SW480 (cell line): ENCODE measurements around the gene CCDC191.

Source experiments
- DNase-seq: peaks from one replicate; pipeline ENCODE4 v3.0.0-alpha.2; 2016; ENCODE audit warnings: low spot score

Gene CCDC191, protein sequence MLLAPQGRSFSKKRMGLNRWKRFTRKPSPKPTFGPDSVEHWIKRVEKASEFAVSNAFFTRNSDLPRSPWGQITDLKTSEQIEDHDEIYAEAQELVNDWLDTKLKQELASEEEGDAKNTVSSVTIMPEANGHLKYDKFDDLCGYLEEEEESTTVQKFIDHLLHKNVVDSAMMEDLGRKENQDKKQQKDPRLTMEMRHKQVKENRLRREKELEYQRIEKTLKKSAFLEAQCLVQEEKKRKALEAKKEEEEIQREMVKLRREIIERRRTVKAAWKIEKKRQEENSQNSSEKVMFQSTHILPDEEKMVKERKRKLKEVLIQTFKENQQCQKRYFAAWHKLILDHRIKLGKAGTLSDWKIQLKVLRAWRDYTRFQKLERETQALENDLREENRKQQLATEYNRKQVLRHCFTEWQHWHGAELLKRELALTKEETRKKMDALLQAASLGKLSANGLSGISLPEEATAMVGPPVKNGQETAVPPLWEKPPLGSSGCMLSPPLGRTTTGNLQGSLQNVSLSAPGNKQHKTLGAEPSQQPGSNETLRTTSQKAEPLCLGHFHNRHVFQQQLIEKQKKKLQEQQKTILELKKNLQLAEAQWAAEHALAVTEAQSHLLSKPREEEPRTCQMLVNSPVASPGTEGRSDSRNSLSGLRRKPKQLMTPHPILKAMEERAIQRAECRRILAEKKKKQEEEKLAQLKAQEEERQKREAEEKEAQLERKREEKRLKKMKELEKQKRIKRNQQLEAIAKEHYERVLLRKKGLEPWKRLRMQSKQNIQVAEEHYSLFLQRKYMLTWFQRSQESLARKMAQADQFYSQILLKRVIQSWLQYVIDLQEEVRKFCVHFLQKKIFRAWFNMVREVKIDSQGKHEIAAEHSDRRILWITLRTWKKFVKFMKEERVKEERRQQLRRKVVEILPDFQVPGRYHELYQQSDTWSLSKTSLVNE

DNA sequence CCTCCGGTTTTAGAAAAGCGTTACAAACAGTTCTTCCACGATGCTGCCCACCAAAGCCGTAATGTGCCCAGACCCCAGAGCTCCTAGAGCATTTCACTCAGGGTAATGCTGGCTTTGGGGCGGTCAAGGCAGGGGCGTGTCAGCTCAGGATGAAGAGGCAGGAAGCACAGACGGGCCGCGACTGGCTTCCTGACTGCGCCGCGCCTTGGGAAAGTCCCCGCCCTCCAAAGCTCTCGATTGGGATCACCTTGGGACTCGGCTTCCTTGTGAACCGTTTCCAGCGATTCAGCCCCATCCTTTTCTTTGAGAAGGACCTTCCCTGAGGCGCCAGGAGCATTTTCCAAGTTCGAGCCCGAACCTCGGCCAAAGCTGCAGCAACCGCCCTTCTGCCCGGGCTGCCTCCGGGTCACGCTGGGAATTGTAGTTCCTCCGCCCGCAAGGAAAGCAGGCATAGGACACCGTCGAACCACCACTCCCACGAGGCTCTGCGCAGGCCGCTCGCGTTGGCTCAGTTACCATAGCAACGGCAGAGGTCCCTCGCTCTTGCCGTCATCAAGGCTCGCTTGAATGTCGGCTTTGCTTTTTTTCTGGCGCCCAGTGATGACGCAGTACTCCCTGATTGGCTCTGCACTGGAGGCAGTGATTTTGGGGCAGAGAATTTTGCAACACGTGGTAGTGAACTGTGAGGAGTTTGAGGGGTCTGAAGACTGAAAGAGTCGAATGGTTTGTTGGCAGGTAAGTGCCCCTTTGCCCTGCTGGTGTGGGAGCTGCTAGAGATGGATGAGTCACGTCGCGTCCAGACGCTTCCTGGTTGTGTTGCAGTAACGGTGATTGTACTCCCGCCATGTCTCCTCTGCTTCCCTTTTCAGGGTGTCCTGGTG, at the start of gene CCDC191, which contains the start of gene QTRT2:
Gene CCDC191, minus strand, starts transcription at position 397 of the 881 bp plus-strand sequence. Its CDS starts 60 bp downstream, at position 337.
Gene QTRT2, plus strand, starts transcription at position 608 of the 881 bp plus-strand sequence. CDS start 8,521 bp downstream, outside the sequence.
- DNase-seq: peak; percentile 99

DNA sequence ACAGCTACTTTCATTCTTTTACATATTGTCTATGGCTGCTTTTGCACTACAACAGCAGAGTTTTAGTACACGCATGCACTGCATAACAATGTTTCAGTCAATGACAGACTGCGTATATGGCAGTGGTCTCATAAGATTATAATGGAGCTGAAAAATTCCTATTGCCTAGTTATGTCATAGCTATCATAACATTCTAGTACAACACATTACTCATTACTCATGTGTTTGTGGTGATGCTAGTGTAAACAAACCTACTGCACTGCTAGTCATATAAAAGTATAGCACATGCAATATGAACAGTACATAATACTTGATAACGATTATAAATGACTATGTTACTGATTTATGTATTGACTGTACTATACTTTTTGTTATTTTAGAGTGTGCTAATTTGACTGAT, 48.1 kb upstream of the CCDC191 start:
- peak; percentile 17 for DNase-seq

DNA sequence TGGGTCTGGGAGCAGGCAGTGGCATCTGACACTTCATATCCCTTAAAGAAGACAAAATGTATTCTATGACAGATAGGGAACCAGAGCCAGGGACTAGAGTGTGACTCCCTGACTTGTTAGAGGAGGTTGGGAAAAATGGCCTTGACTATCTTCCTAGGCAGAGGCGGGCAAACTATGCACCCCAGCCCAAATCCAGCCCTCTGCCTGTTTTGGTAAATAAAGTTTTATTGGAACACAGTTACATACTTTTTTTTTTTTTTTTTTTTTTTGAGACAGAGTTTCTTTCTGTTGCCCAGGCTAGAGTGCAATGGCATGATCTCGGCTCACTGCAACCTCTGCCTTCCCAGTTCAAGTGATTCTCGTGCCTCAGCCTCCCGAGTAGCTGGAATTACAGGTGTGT, 47.5 kb upstream of the CCDC191 start:
- no peak for DNase-seq

DNA sequence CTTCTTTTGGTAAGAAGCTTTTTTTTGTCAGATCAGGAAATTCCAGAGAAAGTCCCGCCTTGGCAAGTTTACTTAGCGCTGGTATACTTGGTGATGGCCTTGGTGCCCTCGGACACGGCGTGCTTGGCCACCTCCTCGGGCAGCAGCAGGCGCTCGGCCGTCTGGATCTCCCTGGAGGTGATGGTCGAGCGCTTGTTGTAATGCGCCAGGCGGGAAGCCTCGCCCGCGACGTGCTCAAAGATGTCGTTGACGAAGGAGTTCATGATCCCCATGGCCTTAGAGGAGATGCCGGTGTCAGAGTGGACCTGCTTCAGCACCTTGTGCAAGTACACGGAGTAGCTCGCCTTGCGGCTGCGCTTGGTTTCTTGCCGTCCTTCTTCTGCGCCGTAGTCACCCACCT, 46.9 kb upstream of the CCDC191 start:
- no peak for DNase-seq

DNA sequence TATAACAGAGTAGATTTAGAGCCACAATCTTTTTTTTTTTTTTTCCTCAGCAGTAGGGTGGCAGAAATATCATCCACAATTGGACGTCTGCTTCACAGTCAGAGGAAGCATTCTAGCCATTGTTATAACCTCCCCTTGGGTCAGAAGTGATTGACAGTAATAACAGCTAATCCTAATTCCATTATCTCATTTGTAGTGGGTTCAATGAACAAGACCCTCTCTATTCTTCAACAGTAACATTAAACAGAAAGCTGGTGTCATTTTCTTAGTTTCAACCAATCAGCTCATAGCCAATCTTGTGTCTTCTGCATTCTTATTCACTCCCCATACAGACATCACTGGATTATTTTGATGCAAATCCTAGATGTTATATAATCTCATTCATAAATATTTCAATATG, 44.8 kb upstream of the CCDC191 start:
- DNase-seq: no peak

DNA sequence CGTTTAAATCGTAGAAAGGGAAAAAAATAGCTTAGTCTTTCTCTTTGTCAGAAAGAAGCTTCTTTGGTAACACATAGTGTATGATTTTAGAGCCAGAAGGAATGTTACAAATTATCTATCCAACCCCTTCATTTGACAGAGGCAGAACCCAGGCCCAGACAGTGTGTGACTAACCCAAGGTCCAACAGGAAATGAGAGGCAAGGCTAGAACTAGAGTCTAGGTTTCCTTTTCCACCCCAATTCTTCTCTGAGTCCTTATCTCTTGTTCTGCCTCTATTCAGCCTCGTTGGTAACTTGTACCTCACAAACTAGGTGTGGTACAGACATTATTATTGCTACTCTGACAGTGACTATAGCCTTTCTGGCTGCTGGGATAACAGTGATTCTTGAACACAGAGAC, 39.5 kb upstream of the CCDC191 start:
- no peak for DNase-seq

DNA sequence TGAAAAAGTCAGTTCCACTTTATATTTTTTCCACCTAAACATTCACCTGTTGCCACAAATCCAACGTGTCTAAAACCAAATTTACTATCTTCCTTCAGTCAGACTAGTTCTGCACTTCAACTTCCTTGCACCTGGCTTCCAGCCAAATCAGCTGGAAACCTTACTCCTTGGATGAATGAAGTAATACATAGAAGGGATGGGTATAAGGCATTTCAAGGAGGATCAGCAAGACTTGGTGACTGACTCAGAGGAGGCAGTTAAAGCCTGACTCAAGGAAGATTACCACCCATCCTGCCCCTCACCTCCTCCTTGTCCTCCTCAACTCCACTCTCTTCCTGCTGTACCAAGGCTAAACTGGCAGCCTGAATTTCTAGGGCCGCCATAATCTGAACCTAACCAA, 37.3 kb upstream of the CCDC191 start:
- DNase-seq: no peak

DNA sequence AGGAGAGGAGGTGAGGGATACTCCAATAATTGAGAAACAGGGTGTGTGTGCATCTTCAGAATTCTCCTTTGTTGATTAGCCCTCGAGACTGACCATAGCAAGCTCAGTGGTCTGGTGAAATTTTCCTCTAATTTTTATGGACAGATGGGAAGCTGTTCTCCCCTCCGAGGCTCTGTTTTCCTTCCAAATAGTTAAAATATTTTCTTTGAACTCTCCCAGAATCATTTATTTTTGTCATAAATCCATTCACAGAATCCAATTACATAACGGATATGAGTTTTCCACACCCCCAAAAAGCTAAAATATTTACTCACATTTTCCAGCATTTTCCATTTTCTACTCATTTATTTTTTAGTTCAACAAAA, 36.7 kb upstream of the CCDC191 start:
- no peak for DNase-seq

DNA sequence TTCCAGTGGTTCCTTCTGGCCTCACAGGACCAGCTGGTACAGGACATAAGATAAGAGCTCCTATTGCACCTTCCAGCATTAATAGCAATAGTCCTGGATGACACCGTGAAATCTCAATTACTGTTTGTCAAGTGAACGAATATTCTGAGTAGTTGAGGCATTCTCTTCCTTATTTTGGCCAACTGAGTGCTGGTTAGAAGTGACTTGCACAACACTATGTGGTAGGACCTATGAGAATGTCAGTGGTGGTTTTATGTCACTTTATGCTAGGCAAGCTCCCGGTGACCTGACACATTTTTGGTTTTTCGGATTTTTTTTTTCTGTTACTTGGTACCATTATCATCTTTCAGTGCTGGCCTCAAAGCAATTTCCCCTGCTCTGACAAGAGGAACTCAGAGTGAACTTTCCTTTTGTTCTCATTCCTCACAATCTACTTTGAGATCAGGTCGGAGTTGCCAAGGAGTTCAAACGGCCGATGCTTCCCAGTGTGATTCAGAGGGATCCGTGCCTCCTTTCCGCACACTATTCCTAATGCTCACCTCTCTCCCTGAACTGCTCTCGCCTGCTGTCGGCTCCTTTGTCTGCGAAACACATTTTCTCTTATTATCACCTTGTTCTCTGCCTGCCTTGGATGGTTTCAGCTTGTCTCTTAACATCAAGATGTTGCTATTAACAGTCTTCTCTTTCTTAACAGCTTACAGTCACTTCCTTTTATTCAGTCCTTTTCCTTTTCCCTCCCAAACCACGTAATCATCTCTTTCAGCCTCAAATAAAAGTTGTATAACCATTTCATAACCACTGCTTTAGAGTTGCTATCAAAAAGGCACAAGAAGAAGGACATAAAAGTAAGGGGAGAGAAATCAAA, 36.1 kb upstream of the CCDC191 start:
- DNase-seq: no peak

DNA sequence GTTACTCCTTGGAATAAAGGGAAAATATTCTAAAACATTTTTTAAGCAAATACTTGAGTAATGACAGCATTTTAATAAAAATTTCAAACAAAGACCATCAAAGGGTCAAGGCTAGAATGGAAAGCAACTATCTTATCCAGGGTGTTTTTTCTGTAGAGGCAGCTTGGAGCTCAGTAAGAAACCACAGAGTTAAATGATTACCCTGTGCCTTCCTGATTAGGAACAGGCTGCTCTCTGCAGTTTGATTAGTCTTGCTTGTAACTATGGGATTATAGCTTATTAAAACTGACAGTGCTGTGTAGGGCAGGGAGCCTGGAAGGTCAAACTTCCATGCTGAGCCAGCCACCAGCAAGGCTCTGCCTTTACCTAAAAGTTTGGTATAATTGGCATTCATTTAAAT, 33.3 kb upstream of the CCDC191 start:
- no peak for DNase-seq

DNA sequence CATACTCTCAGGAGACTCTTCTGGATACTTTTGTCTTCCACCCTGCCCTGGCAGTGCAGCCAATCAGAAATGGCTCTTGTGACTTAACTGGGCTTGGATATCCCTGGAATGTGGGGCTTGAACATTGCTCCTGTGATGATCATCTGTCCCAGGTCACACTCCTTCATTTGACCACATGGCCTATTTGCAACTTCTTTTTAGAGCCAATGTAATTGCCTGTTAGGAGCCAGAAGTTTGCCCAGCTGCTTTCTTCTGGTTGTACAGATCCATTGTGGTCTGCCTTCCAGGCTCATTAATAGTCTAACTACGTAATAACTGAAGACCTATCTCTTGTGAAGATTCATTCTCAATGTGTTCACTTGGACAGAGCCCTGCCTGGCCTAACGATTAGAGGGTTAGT, 30.0 kb upstream of the CCDC191 start:
- DNase-seq: no peak

DNA sequence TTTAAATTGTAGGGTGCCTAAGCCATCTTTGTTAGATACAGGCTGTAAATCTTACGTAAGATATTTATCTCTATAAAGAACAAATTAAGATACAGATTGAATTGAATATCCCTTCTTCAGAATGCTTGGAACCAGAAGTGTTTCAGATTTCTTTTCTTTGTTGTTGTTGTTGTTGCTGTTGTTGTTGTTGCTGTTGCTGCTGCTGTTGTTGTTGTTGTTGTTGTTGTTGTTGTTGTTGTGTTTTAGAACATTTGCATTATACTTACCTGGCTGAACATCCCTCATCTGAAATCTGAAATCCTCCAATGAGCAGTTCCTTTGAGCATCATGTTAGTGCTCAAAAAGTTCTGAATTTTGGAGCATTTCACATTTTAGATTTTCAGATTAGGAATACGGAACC, 26.8 kb upstream of the CCDC191 start:
- DNase-seq: no peak

DNA sequence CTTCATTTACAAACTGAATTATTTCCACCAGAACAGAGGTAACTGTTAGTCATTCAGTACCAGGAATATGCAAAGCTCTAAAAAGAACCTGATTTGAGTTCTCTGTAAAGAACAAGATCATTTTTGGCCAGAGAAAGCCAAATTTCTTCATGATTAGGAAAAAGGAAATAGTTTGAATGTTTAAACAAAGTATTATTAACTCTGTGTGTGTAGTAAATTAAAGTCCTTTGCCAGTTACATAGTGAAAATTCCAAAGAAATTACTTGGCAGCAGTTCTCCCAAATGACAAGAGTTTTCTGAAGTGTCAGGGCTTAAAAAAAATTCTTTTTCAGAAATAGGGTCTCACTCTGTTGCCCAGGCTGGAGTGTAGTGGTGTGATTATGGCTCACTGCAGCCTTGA, 24.7 kb upstream of the CCDC191 start:
- DNase-seq: no peak

DNA sequence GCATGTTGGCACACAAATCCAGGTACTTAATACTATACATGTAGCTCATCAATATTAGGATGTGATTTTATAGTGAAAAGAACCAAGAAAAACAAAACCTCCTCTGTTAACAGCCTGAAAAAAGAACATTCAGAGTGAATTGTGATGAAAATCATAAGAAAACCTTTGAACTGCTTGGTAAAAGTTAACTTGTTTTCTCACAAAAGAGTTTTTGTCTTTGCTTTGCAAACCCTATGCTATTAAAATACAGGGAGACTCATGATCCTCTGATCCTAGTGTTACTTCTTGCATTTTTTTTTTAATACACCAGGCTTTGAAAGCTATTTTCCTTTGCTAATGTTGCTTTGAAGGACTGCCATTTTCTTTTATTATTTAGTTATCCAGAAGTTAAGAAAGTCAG, 23.9 kb upstream of the CCDC191 start:
- DNase-seq: no peak

DNA sequence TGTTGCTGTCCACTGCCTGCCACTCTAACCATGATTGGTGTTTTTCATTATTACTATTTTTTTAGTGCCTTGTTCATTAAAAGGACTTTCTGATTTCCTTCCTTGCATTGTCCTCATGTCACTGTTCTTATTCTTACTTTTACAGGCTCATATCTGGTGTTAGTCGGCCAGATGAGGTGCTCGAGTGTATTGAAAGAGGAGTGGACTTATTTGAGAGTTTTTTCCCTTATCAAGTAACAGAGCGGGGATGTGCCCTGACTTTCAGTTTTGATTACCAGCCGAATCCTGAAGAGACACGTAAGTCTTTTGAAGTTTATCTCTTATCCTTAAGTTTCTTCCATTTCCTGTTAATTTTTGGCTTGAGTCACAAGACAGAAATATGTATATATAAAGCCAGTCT, 23.4 kb upstream of the CCDC191 start:
- no peak for DNase-seq

DNA sequence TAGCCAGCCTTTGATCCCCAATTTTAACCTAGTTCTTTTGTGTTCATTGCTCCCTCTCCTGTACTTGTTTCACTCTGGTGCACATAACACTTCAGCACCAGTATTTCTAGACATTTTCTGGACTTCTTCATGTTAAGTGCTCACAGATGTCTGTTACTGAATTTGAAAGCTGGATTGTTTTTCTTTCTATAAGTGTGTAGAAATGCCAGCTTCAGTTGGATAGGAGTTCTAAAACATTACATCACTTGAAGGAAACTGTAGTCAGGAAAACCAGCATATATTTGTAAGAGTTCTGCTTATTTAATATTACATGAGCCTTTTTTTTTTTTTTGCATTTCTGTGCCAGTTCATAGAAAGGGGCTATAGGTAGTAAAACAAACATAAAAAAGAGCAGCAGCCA, 21.8 kb upstream of the CCDC191 start:
- no peak for DNase-seq

DNA sequence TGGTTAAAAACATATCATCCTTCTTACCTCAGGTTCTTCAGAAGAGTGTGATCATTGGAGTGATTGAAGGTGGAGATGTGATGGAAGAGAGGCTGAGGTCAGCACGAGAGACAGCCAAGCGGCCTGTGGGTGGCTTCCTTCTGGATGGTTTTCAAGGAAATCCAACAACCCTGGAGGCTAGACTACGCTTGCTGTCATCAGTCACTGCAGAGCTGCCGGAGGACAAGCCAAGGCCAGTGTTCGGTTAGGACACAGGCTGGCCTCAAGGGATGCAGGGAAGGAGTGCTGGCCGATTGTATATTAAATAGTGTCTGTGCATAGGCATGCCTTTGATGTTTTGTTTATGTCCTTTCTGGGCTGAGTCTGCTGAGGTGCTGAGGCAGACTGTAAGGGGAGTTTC, 20.4 kb upstream of the CCDC191 start:
- DNase-seq: no peak

DNA sequence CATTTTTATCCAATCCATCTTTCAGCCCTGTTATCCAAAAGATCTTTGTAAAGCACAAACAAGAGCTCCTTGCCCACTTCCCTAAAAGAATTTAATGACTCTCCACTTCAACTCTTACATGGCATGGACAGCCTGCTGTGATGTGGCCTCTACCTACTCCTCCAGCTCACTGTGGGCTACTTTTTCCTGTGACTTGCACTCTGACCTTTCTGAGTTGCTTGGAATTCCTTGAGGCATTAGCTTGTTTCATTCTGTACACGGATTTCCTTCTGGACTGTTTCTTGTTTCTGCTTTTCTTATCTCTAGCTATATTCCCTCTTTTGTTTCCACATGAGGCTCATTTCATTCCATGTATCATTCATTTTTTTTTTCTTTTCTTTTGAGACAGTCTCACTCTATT, 15.5 kb upstream of the CCDC191 start:
- DNase-seq: no peak

DNA sequence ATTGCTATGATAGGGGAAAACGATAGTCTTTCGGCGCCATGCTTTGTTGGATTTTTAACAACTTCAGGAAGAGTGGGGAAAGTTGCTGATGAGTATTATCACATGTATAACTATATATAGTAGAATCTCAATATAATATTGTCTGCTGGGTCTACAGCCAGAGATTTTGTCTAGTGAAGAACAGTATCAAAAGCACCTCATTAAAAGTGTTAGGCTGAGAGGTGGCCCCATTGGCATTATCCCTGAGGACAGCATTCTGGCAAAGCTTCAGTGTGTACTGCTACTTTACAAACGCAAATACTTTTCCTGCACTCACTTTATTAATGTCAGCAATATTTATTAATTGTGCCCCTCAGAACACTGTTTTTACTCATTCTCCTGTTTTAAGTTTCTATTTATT, 12.0 kb upstream of the CCDC191 start:
- DNase-seq: no peak

DNA sequence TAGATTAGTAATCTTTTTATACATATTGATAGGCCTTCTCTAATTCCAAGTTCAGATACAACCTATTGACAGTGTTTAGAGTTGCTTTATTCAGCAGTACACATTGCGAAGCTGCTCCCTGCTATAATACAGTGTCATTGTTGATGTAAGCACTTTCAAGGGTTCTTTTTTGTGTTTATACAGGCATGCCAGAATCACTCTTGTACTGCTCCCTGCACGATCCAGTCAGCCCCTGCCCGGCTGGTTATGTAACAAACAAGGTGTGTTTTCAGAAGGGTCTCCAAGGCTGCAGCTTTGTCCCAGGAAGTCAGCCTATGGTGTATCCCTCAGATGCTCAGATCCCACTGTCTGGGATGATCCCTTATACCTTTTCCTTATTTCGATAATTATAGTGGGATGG, 11.5 kb upstream of the CCDC191 start:
- no peak for DNase-seq
